ENCODE measurements around the gene SHKBP1. TPM values are rescaled to one million over a fixed set of nuclear protein-coding genes. Genes with fewer than 3 reads are reported as not detected.
A peak's percentile ranks its signal among the peaks of the same experiment; 100 is the strongest.

SHKBP1 gene
- total and polyA plus RNA-seq, 4 donors = 21.1 to 191 (median 97.1) TPM

GRCh38 chr19:40613690-40614621, 37.3 kb downstream of the SHKBP1 start:
- peak overlapping the region; percentile 81 to 88 for H3K27ac ChIP-seq (ENCODE audit: low read depth in 1 of 2, low read length in 1 of 2)
- DNase-seq (peak; percentile 76 to 78 (median 77)), ATAC-seq (ENCODE audit: insufficient read depth, low FRiP score) (peak; percentile 48)
- H3K27me3 ChIP-seq (ENCODE audit: control insufficient read depth in 3 of 3, insufficient read depth in 3 of 3, low read length in 2 of 3) = no peaks in the 10 kb centered on the region
- peaks cover 0 to 40% (median 12%) of the 10 kb centered on the region in 5 donors for H3K4me1 ChIP-seq (ENCODE audit: control insufficient read depth in 5 of 5, insufficient read depth in 5 of 5, low read length in 5 of 5)
- peaks cover 0 to 29% (median 13%) of the 10 kb centered on the region in 4 donors for H3K36me3 ChIP-seq (ENCODE audit: control insufficient read depth in 4 of 4, insufficient read depth in 4 of 4, low read length in 4 of 4)
- H3K4me3 ChIP-seq = peak overlapping the region; percentile 35
- no peak overlapping the region for H3K9ac ChIP-seq (ENCODE audit: insufficient read depth in 1 of 2, low read length in 2 of 2)
- no peak for TF ChIP-seq CTCF (IDR thresholded peaks at IDR 0.05; ENCODE audit: control extremely low read depth, extremely low read depth)
- no peaks in the 10 kb centered on the region for H3K9me3 ChIP-seq (ENCODE audit: control insufficient read depth in 4 of 4, insufficient read depth in 3 of 4, low read length in 3 of 4)
- WGBS, 2 donors = 11 to 15% methylated on average over 51 to 67 of the region's 67 CpGs

GRCh38 chr19:40614622-40615411, 38.1 kb downstream of the SHKBP1 start:
- ATAC-seq (ENCODE audit: insufficient read depth, low FRiP score) = peak; percentile 23
- H3K9ac ChIP-seq (ENCODE audit: insufficient read depth in 1 of 2, low read length in 2 of 2) = no peak overlapping the region
- H3K4me1 ChIP-seq (ENCODE audit: control insufficient read depth in 5 of 5, insufficient read depth in 5 of 5, low read length in 5 of 5) = peaks cover 0 to 33% (median 12%) of the 10 kb centered on the region in 5 donors

GRCh38 chr19:40616178-40616577, 39.5 kb downstream of the SHKBP1 start:
- H3K9ac ChIP-seq (ENCODE audit: insufficient read depth in 1 of 2, low read length in 2 of 2) = no peak overlapping the region
- H3K27me3 ChIP-seq (ENCODE audit: control insufficient read depth in 3 of 3, insufficient read depth in 3 of 3, low read length in 2 of 3) = no peaks in the 10 kb centered on the region
- H3K4me1 ChIP-seq (ENCODE audit: control insufficient read depth in 5 of 5, insufficient read depth in 5 of 5, low read length in 5 of 5) = peaks cover 0 to 22% (median 10%) of the 10 kb centered on the region in 5 donors
- 87 to 96% methylated on average over 5 of the region's 5 CpGs for WGBS, 2 donors
- DNase-seq (no peak), ATAC-seq (ENCODE audit: insufficient read depth, low FRiP score) (no peak)
- peak overlapping the region in 1 of 2 donors; percentile 22 for H3K27ac ChIP-seq (ENCODE audit: low read depth in 1 of 2, low read length in 1 of 2)
- H3K9me3 ChIP-seq (ENCODE audit: control insufficient read depth in 4 of 4, insufficient read depth in 3 of 4, low read length in 3 of 4) = no peaks in the 10 kb centered on the region
- no peak for TF ChIP-seq CTCF (IDR thresholded peaks at IDR 0.05; ENCODE audit: control extremely low read depth, extremely low read depth)
- H3K36me3 ChIP-seq (ENCODE audit: control insufficient read depth in 4 of 4, insufficient read depth in 4 of 4, low read length in 4 of 4) = peaks cover 0 to 30% (median 19%) of the 10 kb centered on the region in 4 donors
- no peak overlapping the region for H3K4me3 ChIP-seq

More at GRCh38 chr19:40614622-40615411, 38.1 kb downstream of the SHKBP1 start:
- 11 to 19% methylated on average over 25 to 27 of the region's 27 CpGs for WGBS, 2 donors
- H3K27ac ChIP-seq (ENCODE audit: low read depth in 1 of 2, low read length in 1 of 2) = peak overlapping the region; percentile 81 to 88
- H3K36me3 ChIP-seq (ENCODE audit: control insufficient read depth in 4 of 4, insufficient read depth in 4 of 4, low read length in 4 of 4) = peaks cover 0 to 32% (median 19%) of the 10 kb centered on the region in 4 donors
- H3K4me3 ChIP-seq = no peak overlapping the region
- no peaks in the 10 kb centered on the region for H3K9me3 ChIP-seq (ENCODE audit: control insufficient read depth in 4 of 4, insufficient read depth in 3 of 4, low read length in 3 of 4)
- TF ChIP-seq CTCF (IDR thresholded peaks at IDR 0.05; ENCODE audit: control extremely low read depth, extremely low read depth) = no peak
- peak; percentile 90 to 94 (median 90) for DNase-seq
- no peaks in the 10 kb centered on the region for H3K27me3 ChIP-seq (ENCODE audit: control insufficient read depth in 3 of 3, insufficient read depth in 3 of 3, low read length in 2 of 3)
